SU-DHL-6 (cell line): ENCODE measurements around the gene YPEL1.
A peak's percentile ranks its signal among the peaks of the same experiment; 100 is the strongest.

Experiments used
- H2AFZ ChIP-seq: fragments of 200-600 bp; sonication (generic); 2 replicates; pipeline ENCODE4 v1.6.1; 2014; ENCODE audit warnings: low read depth, mild to moderate bottlenecking, moderate library complexity, mixed read lengths, antibody characterized with exemption, low read length; ENCODE audit not compliant: severe bottlenecking
- H3F3A ChIP-seq: fragments of 200-600 bp; shearing (Covaris generic); 2 replicates; pipeline ENCODE4 v1.6.0; 2016; ENCODE audit warnings: antibody characterized with exemption, mild to moderate bottlenecking; ENCODE audit not compliant: insufficient read depth
- H3K27ac ChIP-seq: fragments of 200-600 bp; sonication (generic); 2 replicates; pipeline ENCODE4 v1.5.1; 2016; ENCODE audit warnings: low read depth, mild to moderate bottlenecking, low read length, moderate library complexity, mixed read lengths
- H3K27me3 ChIP-seq: fragments of 200-600 bp; sonication (generic), shearing (Covaris generic); 2 replicates; pipeline ENCODE4 v1.6.0; 2014; ENCODE audit warnings: mild to moderate bottlenecking, low read length
- H3K36me3 ChIP-seq: fragments of 200-600 bp; sonication (generic); 2 replicates; pipeline ENCODE4 v1.6.1; 2014; ENCODE audit warnings: mild to moderate bottlenecking, low read length, mixed read lengths
- H3K4me2 ChIP-seq: fragments of 300-600, 200-600 bp; shearing (Covaris generic), sonication (generic); 2 replicates; pipeline ENCODE4 v1.6.0; 2014; ENCODE audit warnings: low read length, low read depth, mild to moderate bottlenecking; ENCODE audit not compliant: poor library complexity, severe bottlenecking
- H3K4me3 ChIP-seq: fragments of 200-600 bp; sonication (generic); 2 replicates; pipeline ENCODE4 v1.5.1; 2014; ENCODE audit warnings: antibody characterized with exemption, low read length, mild to moderate bottlenecking, mixed read lengths; ENCODE audit not compliant: insufficient read depth, poor library complexity, severe bottlenecking
- H3K79me2 ChIP-seq: fragments of 200-600 bp; sonication (generic); 2 replicates; pipeline ENCODE4 v1.6.1; 2014; ENCODE audit warnings: mild to moderate bottlenecking, low read length, moderate library complexity; ENCODE audit not compliant: insufficient read depth
- H3K9ac ChIP-seq: fragments of 200-600 bp; sonication (generic); 2 replicates; pipeline ENCODE4 v1.7.0; 2014; ENCODE audit warnings: mild to moderate bottlenecking, low read length
- H3K9me2 ChIP-seq: fragments of 200-600 bp; sonication (generic); replicated peaks from 2 replicates; pipeline ENCODE4 v1.6.1; 2014; ENCODE audit warnings: low read length; ENCODE audit not compliant: insufficient read depth
- H3K9me3 ChIP-seq: fragments of 200-600 bp; sonication (generic); 2 replicates; pipeline ENCODE4 v1.6.1; 2014; ENCODE audit warnings: low read length, mixed read lengths; ENCODE audit not compliant: insufficient read depth
- H4K20me1 ChIP-seq: fragments of 200-600 bp; sonication (generic); 2 replicates; pipeline ENCODE4 v1.6.1; 2014; ENCODE audit warnings: low read depth, mild to moderate bottlenecking, antibody characterized with exemption, low read length, moderate library complexity, mixed read lengths
- EZH2phosphoT487 ChIP-seq: fragments of 200-600 bp; sonication (generic), shearing (Covaris generic); conservative IDR thresholded peaks from 2 replicates; pipeline ENCODE4 v1.6.1; 2018; ENCODE audit warnings: mild to moderate bottlenecking, antibody characterized with exemption, low read length, moderate library complexity, mixed read lengths
- TF ChIP-seq, protein P1 (sequence below): fragments of 200-600 bp; sonication (generic); IDR thresholded peaks from one replicate; pipeline ENCODE4 v1.5.1; 2017; ENCODE audit warnings: antibody characterized with exemption, mild to moderate bottlenecking, low read length, moderate library complexity; ENCODE audit not compliant: insufficient read depth, poor library complexity, severe bottlenecking

YPEL1 gene

DNA sequence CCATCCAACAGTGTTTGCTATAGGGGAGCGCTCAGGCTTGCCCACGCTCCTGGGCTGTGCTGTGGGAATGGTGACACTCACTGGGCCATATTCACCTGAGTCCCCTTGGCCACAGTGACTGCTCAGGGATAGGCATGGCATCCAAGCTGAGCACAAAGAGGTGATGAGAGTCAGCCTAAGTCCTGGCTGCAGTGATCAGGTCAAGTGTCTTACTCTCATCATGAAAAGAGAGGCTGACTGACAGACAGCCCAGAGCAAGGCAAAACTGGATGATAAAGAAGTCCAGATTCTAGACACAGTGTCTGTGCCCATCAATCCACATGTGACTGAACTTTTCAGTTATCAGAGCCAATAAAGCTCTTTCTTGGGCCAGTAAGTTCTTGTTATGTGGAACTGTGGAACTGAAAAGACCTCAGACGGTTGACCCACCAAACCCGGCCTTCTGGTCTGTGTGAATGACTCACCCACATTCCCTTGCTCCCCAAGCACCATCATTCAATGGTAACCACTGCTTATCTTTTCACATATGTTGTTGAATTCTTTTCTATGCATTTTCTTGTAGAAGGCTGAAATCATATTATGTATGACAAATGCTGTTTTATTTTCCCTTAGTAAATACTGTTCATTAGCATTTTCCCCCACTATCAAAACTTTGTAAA, 43.2 kb upstream of the YPEL1 start:
- Histone ChIP-seq H3F3A (peaks cover 7% of the 10 kb centered on the region), H4K20me1 (no peaks in the 10 kb centered on the region), H2AFZ (no peak overlapping the region), H3K36me3 (no peaks in the 10 kb centered on the region), H3K4me3 (no peak overlapping the region), H3K27me3 (no peaks in the 10 kb centered on the region), H3K27ac (0 out of 2 replicates have a peak overlapping the region, but pooled peaks have one; percentile 48), H3K9me3 (no peaks in the 10 kb centered on the region), H3K9ac (no peak overlapping the region), H3K4me2 (no peak overlapping the region), H3K9me2 (no peaks in the 10 kb centered on the region), H3K79me2 (no peaks in the 10 kb centered on the region)
- no peak for TF ChIP-seq EZH2phosphoT487
- TF ChIP-seq, protein P1, sequence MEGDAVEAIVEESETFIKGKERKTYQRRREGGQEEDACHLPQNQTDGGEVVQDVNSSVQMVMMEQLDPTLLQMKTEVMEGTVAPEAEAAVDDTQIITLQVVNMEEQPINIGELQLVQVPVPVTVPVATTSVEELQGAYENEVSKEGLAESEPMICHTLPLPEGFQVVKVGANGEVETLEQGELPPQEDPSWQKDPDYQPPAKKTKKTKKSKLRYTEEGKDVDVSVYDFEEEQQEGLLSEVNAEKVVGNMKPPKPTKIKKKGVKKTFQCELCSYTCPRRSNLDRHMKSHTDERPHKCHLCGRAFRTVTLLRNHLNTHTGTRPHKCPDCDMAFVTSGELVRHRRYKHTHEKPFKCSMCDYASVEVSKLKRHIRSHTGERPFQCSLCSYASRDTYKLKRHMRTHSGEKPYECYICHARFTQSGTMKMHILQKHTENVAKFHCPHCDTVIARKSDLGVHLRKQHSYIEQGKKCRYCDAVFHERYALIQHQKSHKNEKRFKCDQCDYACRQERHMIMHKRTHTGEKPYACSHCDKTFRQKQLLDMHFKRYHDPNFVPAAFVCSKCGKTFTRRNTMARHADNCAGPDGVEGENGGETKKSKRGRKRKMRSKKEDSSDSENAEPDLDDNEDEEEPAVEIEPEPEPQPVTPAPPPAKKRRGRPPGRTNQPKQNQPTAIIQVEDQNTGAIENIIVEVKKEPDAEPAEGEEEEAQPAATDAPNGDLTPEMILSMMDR: no peak

GRCh38 chr22:21771631-21771976, 36.0 kb upstream of the YPEL1 start:
- Histone ChIP-seq H3K36me3 (no peaks in the 10 kb centered on the region), H3K27me3 (no peaks in the 10 kb centered on the region), H3F3A (no peaks in the 10 kb centered on the region), H2AFZ (no peak overlapping the region), H3K9me2 (no peaks in the 10 kb centered on the region), H3K4me3 (no peak overlapping the region), H3K27ac (no peak overlapping the region), H3K9ac (no peak overlapping the region), H3K9me3 (no peaks in the 10 kb centered on the region), H3K79me2 (no peaks in the 10 kb centered on the region), H3K4me2 (no peak overlapping the region), H4K20me1 (no peaks in the 10 kb centered on the region)
- TF ChIP-seq, protein P1: no peak
- no peak for TF ChIP-seq EZH2phosphoT487

GRCh38 chr22:21768435-21768834, 32.8 kb upstream of the YPEL1 start:
- H4K20me1 ChIP-seq: no peaks in the 10 kb centered on the region
- H3K4me3 ChIP-seq: no peak overlapping the region
- H3F3A ChIP-seq: no peaks in the 10 kb centered on the region
- no peaks in the 10 kb centered on the region for H3K9me3 ChIP-seq
- H3K9me2 ChIP-seq: no peaks in the 10 kb centered on the region
- no peak overlapping the region for H3K9ac ChIP-seq
- H2AFZ ChIP-seq: no peak overlapping the region
- no peaks in the 10 kb centered on the region for H3K27me3 ChIP-seq
- no peak overlapping the region for H3K27ac ChIP-seq
- H3K4me2 ChIP-seq: no peak overlapping the region
- no peaks in the 10 kb centered on the region for H3K79me2 ChIP-seq
- no peaks in the 10 kb centered on the region for H3K36me3 ChIP-seq
- TF ChIP-seq, protein P1: no peak
- TF ChIP-seq EZH2phosphoT487: no peak
